GM12878 (cell line): ENCODE measurements around the gene GNAZ.

ENCODE experiments used
- CHD2 ChIP-seq: IDR thresholded peaks from 2 replicates; pipeline ENCODE4 v1.6.1; 2011; ENCODE audit warnings: low read depth, low read length, improper control_type of control experiment, borderline replicate concordance
- CHD4 ChIP-seq: fragments of 200-600 bp; sonication (generic); IDR thresholded peaks from 2 replicates; pipeline ENCODE4 v1.6.1; 2016; ENCODE audit warnings: mild to moderate bottlenecking
- ETV6 ChIP-seq, 2 experiments: fragments of 450-650 bp in 1 of 2; IDR thresholded peaks in 1 of 2; conservative IDR thresholded peaks in 1 of 2; 2 replicates each; pipeline ENCODE4 v1.6.1; 2014; ENCODE audit warnings: antibody characterized with exemption in 1 of 2, borderline replicate concordance in 1 of 2, low read depth in 1 of 2, mild to moderate bottlenecking in 1 of 2, moderate library complexity in 1 of 2
- NRF1 ChIP-seq: conservative IDR thresholded peaks from 2 replicates; pipeline ENCODE4 v1.6.1; 2011; ENCODE audit warnings: mild to moderate bottlenecking, low read depth, low read length, improper control_type of control experiment
- RAD21 ChIP-seq: IDR thresholded peaks from 2 replicates; pipeline ENCODE4 v1.6.1; 2011; ENCODE audit warnings: mild to moderate bottlenecking, low read depth, low read length, moderate library complexity; ENCODE audit not compliant: insufficient read depth
- SUZ12 ChIP-seq: fragments of 200-600 bp; sonication (generic); IDR thresholded peaks from one replicate; pipeline ENCODE4 v1.6.1; 2018; ENCODE audit warnings: antibody characterized with exemption, mild to moderate bottlenecking; ENCODE audit not compliant: unreplicated experiment
- TF ChIP-seq, protein P1 (sequence below): fragments of 150-350 bp; IDR thresholded peaks from 2 replicates; pipeline ENCODE4 v1.6.1; 2014; ENCODE audit warnings: mild to moderate bottlenecking, low read depth, low read length
- TF ChIP-seq, protein P2 (sequence below), 3 experiments: IDR thresholded peaks in 2 of 3; conservative IDR thresholded peaks in 1 of 3; 2 replicates each; pipeline ENCODE4 v1.5.1; 2011; ENCODE audit warnings: low read depth in 3 of 3, low read length in 3 of 3, mild to moderate bottlenecking in 3 of 3, control low read depth in 2 of 3, moderate library complexity in 2 of 3, inconsistent platforms in 1 of 3, mixed read lengths in 1 of 3; ENCODE audit not compliant: control insufficient read depth in 2 of 3, insufficient read depth in 1 of 3; ENCODE audit errors: extremely low read depth in 1 of 3
- TF ChIP-seq, protein P3 (sequence below): IDR thresholded peaks from 2 replicates; pipeline ENCODE4 v1.6.1; 2012; ENCODE audit warnings: mild to moderate bottlenecking, low read depth, low read length

DNA sequence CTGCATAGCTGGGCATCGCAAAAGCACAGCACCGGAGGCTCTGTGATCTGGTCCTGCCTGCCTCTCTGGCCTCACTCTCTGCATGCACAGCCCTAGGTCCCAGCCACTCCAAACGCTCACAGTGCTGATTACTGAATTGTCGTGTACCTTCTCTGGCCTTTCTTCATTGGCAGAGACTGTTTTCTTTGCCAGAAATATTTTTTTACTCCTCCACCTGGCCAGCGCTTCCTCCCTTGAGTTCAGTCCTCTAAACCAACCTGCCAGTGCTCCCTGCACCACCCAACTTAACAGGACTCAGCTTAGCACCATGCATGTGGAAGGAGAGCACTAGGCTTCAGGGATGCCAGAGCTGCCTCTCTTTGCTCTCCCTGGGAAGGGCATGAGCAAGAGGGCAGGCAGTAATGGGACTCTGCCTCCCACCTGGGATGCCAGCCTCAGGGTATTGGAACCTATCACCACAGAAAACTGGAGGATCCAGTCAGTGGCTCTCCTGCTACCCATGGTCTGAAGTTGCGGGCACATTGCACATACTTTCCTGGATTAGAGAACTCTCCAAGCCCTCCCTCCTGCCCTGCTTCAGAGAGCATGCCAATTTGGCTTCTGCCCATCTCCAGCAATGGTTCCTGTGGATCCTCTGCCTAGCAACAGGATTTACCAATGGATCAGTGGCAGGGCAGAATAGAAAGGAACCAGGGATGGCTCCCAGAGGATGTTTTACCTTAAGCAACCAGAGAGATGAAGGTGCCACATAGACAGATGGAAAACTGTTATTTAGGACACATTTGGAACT, 37.0 kb upstream of the GNAZ start:
- TF ChIP-seq ETV6 (conservative IDR thresholded peaks at IDR 0.05 in 1 of 2, IDR thresholded peaks at IDR 0.05 in 1 of 2; ENCODE audit: borderline replicate concordance in 1 of 2, low read depth in 1 of 2) (no peak), CHD4 (no peak), SUZ12 (no peak), NRF1 (no peak), RAD21 (no peak), CHD2 (no peak)
- TF ChIP-seq, protein P1, sequence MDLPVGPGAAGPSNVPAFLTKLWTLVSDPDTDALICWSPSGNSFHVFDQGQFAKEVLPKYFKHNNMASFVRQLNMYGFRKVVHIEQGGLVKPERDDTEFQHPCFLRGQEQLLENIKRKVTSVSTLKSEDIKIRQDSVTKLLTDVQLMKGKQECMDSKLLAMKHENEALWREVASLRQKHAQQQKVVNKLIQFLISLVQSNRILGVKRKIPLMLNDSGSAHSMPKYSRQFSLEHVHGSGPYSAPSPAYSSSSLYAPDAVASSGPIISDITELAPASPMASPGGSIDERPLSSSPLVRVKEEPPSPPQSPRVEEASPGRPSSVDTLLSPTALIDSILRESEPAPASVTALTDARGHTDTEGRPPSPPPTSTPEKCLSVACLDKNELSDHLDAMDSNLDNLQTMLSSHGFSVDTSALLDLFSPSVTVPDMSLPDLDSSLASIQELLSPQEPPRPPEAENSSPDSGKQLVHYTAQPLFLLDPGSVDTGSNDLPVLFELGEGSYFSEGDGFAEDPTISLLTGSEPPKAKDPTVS: no peak
- TF ChIP-seq, protein P2, sequence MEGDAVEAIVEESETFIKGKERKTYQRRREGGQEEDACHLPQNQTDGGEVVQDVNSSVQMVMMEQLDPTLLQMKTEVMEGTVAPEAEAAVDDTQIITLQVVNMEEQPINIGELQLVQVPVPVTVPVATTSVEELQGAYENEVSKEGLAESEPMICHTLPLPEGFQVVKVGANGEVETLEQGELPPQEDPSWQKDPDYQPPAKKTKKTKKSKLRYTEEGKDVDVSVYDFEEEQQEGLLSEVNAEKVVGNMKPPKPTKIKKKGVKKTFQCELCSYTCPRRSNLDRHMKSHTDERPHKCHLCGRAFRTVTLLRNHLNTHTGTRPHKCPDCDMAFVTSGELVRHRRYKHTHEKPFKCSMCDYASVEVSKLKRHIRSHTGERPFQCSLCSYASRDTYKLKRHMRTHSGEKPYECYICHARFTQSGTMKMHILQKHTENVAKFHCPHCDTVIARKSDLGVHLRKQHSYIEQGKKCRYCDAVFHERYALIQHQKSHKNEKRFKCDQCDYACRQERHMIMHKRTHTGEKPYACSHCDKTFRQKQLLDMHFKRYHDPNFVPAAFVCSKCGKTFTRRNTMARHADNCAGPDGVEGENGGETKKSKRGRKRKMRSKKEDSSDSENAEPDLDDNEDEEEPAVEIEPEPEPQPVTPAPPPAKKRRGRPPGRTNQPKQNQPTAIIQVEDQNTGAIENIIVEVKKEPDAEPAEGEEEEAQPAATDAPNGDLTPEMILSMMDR (IDR thresholded peaks at IDR 0.05 in 2 of 3, conservative IDR thresholded peaks at IDR 0.05 in 1 of 3; ENCODE audit: control insufficient read depth in 2 of 3, extremely low read depth in 1 of 3, insufficient read depth in 1 of 3, low read depth in 3 of 3, low read length in 3 of 3): no peak
- TF ChIP-seq, protein P3, sequence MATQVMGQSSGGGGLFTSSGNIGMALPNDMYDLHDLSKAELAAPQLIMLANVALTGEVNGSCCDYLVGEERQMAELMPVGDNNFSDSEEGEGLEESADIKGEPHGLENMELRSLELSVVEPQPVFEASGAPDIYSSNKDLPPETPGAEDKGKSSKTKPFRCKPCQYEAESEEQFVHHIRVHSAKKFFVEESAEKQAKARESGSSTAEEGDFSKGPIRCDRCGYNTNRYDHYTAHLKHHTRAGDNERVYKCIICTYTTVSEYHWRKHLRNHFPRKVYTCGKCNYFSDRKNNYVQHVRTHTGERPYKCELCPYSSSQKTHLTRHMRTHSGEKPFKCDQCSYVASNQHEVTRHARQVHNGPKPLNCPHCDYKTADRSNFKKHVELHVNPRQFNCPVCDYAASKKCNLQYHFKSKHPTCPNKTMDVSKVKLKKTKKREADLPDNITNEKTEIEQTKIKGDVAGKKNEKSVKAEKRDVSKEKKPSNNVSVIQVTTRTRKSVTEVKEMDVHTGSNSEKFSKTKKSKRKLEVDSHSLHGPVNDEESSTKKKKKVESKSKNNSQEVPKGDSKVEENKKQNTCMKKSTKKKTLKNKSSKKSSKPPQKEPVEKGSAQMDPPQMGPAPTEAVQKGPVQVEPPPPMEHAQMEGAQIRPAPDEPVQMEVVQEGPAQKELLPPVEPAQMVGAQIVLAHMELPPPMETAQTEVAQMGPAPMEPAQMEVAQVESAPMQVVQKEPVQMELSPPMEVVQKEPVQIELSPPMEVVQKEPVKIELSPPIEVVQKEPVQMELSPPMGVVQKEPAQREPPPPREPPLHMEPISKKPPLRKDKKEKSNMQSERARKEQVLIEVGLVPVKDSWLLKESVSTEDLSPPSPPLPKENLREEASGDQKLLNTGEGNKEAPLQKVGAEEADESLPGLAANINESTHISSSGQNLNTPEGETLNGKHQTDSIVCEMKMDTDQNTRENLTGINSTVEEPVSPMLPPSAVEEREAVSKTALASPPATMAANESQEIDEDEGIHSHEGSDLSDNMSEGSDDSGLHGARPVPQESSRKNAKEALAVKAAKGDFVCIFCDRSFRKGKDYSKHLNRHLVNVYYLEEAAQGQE: no peak
